ENCODE measurements around the gene PCNX3. TPM values are rescaled to one million over a fixed set of nuclear protein-coding genes. Genes with fewer than 3 reads are reported as not detected.

PCNX3 gene
- total RNA-seq, 3 donors from 2014 or later, result 42.5 to 53.4 (median 47.5) TPM

DNA sequence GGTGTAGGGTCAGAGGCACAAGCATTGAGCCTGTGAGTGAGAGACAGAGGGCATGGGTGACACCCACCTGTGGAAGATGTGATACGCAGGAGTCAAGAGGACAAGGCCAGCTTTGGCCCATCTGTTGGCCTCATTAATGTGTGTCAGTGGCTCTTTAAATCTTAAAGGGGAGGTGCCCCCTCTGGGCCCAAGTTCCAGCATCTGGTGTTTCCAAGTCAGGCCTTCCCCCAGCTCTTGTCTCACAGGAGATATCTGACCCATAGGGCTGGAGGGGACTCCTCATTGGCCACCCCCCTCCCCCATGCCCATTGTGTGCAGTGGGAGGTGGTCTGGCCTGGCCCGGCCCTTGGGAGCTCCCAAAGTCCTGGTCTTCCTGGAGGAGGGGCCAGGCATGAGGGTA is 28.9 kb upstream of the PCNX3 start:
- no peaks in the 10 kb centered on the region for H3K36me3 ChIP-seq (ENCODE audit: low read depth)
- TF ChIP-seq CTCF (IDR thresholded peaks at IDR 0.05), result no peak
- intact Hi-C loops (cut with DNase I, micrococcal nuclease), result no loop called here
- H3K4me1 ChIP-seq (ENCODE audit: low read depth), result peaks cover 17% of the 10 kb centered on the region
- ATAC-seq, result no peak
- no peaks in the 10 kb centered on the region for H3K9me3 ChIP-seq
- no peak overlapping the region for H3K4me3 ChIP-seq
- no peak for DNase-seq

- Histone ChIP-seq H3K36me3 (ENCODE audit: low read depth) (no peaks in the 10 kb centered on the region), H3K4me3 (no peak overlapping the region), H3K4me1 (ENCODE audit: low read depth) (peaks cover 24% of the 10 kb centered on the region), H3K9me3 (no peaks in the 10 kb centered on the region)
- ATAC-seq (peak; percentile 72), DNase-seq (peak; percentile 74 to 84 (median 74))
- peak; percentile 73 for TF ChIP-seq CTCF (IDR thresholded peaks at IDR 0.05)
- intact Hi-C loops (cut with DNase I, micrococcal nuclease), result no loop called here
Observed at GRCh38 chr11:65588199-65589054, 27.1 kb upstream of the PCNX3 start.

DNA sequence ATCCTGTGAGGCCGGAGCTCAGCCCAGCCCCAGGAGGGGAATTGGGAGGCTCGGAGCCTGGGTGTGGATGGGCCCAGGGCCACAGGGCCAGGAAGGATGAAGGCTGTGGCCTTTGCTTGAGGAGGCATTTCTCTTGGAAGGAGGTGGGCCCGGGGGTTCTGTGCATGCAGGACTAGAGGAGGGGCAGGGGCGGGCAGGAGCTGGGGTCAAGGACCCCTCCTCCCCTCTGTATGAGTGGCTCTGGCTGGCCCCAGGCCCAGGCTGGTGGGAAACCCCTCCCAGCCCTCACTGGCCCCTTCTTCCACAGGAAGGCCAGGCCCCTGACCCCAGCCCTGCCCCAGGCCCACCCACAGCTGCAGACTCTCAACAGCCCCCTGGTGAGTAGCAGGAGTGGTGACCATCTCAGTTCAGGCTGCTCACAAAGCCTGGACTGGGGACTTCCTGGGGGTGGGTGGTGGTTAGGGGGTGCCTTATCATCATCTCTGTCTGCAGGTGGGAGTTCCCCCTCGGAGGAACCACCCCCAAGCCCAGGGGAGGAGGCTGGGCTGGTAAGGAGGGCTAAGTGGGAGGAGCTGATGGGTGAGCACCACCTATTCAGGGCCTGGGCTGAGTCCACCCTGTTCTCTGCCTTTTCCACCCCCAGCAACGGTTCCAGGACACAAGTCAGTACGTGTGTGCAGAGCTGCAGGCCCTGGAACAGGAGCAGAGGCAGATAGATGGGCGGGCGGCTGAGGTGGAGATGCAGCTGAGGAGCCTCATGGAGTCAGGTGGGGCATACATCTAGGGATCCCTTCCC is 25.9 kb upstream of the PCNX3 start:
- Histone ChIP-seq H3K36me3 (ENCODE audit: low read depth) (no peaks in the 10 kb centered on the region), H3K9me3 (no peaks in the 10 kb centered on the region), H3K4me1 (ENCODE audit: low read depth) (peaks cover 24% of the 10 kb centered on the region), H3K4me3 (no peak overlapping the region)
- TF ChIP-seq CTCF (IDR thresholded peaks at IDR 0.05), result no peak
- no peak for ATAC-seq
- intact Hi-C loops (cut with DNase I, micrococcal nuclease), result loop anchor here in 1 of 2 donors (10.0 kb wide), 1 partner anchor 55 kb away; no protein-coding TSS in a partner anchor
- peak in 1 of 3 donors; percentile 31 for DNase-seq

- H3K4me3 ChIP-seq, result no peak overlapping the region
- ATAC-seq (no peak), DNase-seq (no peak)
- peaks cover 29% of the 10 kb centered on the region for H3K4me1 ChIP-seq (ENCODE audit: low read depth)
- intact Hi-C loops (cut with DNase I, micrococcal nuclease), result loop anchor here in 1 of 2 donors (10.0 kb wide), 1 partner anchor 55 kb away; no protein-coding TSS in a partner anchor
- H3K36me3 ChIP-seq (ENCODE audit: low read depth), result no peaks in the 10 kb centered on the region
- no peaks in the 10 kb centered on the region for H3K9me3 ChIP-seq
- no peak for TF ChIP-seq CTCF (IDR thresholded peaks at IDR 0.05)
Observed at GRCh38 chr11:65590240-65590738, 25.3 kb upstream of the PCNX3 start.

- ATAC-seq (peak; percentile 70), DNase-seq (peak; percentile 69 to 78 (median 71))
- peaks cover 34% of the 10 kb centered on the region for H3K4me1 ChIP-seq (ENCODE audit: low read depth)
- H3K36me3 ChIP-seq (ENCODE audit: low read depth), result no peaks in the 10 kb centered on the region
- intact Hi-C loops (cut with DNase I, micrococcal nuclease), result loop anchor here in 1 of 2 donors (10.0 kb wide), 1 partner anchor 57 kb away; no protein-coding TSS in a partner anchor
- no peaks in the 10 kb centered on the region for H3K9me3 ChIP-seq
- peak; percentile 24 for TF ChIP-seq CTCF (IDR thresholded peaks at IDR 0.05)
- no peak overlapping the region for H3K4me3 ChIP-seq
Observed at GRCh38 chr11:65591939-65592857, 23.4 kb upstream of the PCNX3 start.
